Measurements from ENCODE around the gene TMPRSS6. TPM values are rescaled to one million over a fixed set of nuclear protein-coding genes. Genes with fewer than 3 reads are reported as not detected.

Gene TMPRSS6
- total RNA-seq, 1 donor from 2014 or later = not detected

- DNase-seq (ENCODE audit: low read depth) = no peak
- peaks cover 7% of the 10 kb centered on the region for H3K27me3 ChIP-seq (ENCODE audit: control insufficient read depth, insufficient read depth, low read length)
- no peak for TF ChIP-seq CTCF (IDR thresholded peaks at IDR 0.05; ENCODE audit: insufficient read depth, low read length, poor library complexity, severe bottlenecking)
- H3K4me3 ChIP-seq (ENCODE audit: low read depth, low read length) = no peak overlapping the region
- H3K36me3 ChIP-seq (ENCODE audit: control insufficient read depth, insufficient read depth, low read length) = no peaks in the 10 kb centered on the region
Measured at GRCh38 chr22:37148031-37148651, 38.6 kb upstream of the TMPRSS6 start.

GRCh38 chr22:37147186-37147990 is 37.9 kb upstream of the TMPRSS6 start:
- no peak for DNase-seq (ENCODE audit: low read depth)
- Histone ChIP-seq H3K36me3 (ENCODE audit: control insufficient read depth, insufficient read depth, low read length) (no peaks in the 10 kb centered on the region), H3K4me3 (ENCODE audit: low read depth, low read length) (no peak overlapping the region), H3K27me3 (ENCODE audit: control insufficient read depth, insufficient read depth, low read length) (peaks cover 9% of the 10 kb centered on the region)
- no peak for TF ChIP-seq CTCF (IDR thresholded peaks at IDR 0.05; ENCODE audit: insufficient read depth, low read length, poor library complexity, severe bottlenecking)

GRCh38 chr22:37146507-37147180 is 37.1 kb upstream of the TMPRSS6 start:
- no peak for DNase-seq (ENCODE audit: low read depth)
- H3K4me3 ChIP-seq (ENCODE audit: low read depth, low read length) = no peak overlapping the region
- no peak for TF ChIP-seq CTCF (IDR thresholded peaks at IDR 0.05; ENCODE audit: insufficient read depth, low read length, poor library complexity, severe bottlenecking)
- H3K36me3 ChIP-seq (ENCODE audit: control insufficient read depth, insufficient read depth, low read length) = no peaks in the 10 kb centered on the region
- peaks cover 9% of the 10 kb centered on the region for H3K27me3 ChIP-seq (ENCODE audit: control insufficient read depth, insufficient read depth, low read length)

- H3K27me3 ChIP-seq (ENCODE audit: control insufficient read depth, insufficient read depth, low read length) = peaks cover 9% of the 10 kb centered on the region
- no peak overlapping the region for H3K4me3 ChIP-seq (ENCODE audit: low read depth, low read length)
- DNase-seq (ENCODE audit: low read depth) = no peak
- no peaks in the 10 kb centered on the region for H3K36me3 ChIP-seq (ENCODE audit: control insufficient read depth, insufficient read depth, low read length)
- no peak for TF ChIP-seq CTCF (IDR thresholded peaks at IDR 0.05; ENCODE audit: insufficient read depth, low read length, poor library complexity, severe bottlenecking)
Measured at GRCh38 chr22:37146051-37146385, 36.5 kb upstream of the TMPRSS6 start.

- Histone ChIP-seq H3K36me3 (ENCODE audit: control insufficient read depth, insufficient read depth, low read length) (no peaks in the 10 kb centered on the region), H3K27me3 (ENCODE audit: control insufficient read depth, insufficient read depth, low read length) (peaks cover 9% of the 10 kb centered on the region), H3K4me3 (ENCODE audit: low read depth, low read length) (no peak overlapping the region)
- no peak for DNase-seq (ENCODE audit: low read depth)
- no peak for TF ChIP-seq CTCF (IDR thresholded peaks at IDR 0.05; ENCODE audit: insufficient read depth, low read length, poor library complexity, severe bottlenecking)
Measured at GRCh38 chr22:37145180-37146050, 35.9 kb upstream of the TMPRSS6 start.

All from kidney epithelial cell (primary cell).